ENCODE results near the gene DPM3. TPM values are rescaled to one million over a fixed set of nuclear protein-coding genes. Genes with fewer than 3 reads are reported as not detected.

The DPM3 gene
- total and polyA plus RNA-seq, 9 of the 15 experiments (the other 6 are each of a cell fraction or from before 2014, with no cell fraction given), result 3.7 to 120 (median 36.4) TPM

DNA sequence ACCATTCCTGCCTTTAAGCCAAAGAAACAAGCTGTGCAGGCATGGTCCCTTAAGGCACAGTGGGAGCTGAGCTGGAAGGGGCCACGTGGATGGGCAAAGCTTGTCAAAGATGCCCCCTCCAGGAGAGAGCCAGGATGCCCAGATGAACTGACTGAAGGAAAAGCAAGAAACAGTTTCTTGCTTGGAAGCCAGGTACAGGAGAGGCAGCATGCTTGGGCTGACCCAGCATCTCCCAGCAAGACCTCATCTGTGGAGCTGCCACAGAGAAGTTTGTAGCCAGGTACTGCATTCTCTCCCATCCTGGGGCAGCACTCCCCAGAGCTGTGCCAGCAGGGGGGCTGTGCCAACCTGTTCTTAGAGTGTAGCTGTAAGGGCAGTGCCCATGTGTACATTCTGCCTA, 6.0 kb downstream of the DPM3 start (continued):
- TF ChIP-seq, protein P1, sequence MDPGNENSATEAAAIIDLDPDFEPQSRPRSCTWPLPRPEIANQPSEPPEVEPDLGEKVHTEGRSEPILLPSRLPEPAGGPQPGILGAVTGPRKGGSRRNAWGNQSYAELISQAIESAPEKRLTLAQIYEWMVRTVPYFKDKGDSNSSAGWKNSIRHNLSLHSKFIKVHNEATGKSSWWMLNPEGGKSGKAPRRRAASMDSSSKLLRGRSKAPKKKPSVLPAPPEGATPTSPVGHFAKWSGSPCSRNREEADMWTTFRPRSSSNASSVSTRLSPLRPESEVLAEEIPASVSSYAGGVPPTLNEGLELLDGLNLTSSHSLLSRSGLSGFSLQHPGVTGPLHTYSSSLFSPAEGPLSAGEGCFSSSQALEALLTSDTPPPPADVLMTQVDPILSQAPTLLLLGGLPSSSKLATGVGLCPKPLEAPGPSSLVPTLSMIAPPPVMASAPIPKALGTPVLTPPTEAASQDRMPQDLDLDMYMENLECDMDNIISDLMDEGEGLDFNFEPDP (CRISPR knock-in tag; IDR thresholded peaks at IDR 0.05), result no peak
- TF ChIP-seq, protein P2, sequence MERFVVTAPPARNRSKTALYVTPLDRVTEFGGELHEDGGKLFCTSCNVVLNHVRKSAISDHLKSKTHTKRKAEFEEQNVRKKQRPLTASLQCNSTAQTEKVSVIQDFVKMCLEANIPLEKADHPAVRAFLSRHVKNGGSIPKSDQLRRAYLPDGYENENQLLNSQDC (CRISPR knock-in tag; IDR thresholded peaks at IDR 0.05), result no peak
- TF ChIP-seq, protein P3, sequence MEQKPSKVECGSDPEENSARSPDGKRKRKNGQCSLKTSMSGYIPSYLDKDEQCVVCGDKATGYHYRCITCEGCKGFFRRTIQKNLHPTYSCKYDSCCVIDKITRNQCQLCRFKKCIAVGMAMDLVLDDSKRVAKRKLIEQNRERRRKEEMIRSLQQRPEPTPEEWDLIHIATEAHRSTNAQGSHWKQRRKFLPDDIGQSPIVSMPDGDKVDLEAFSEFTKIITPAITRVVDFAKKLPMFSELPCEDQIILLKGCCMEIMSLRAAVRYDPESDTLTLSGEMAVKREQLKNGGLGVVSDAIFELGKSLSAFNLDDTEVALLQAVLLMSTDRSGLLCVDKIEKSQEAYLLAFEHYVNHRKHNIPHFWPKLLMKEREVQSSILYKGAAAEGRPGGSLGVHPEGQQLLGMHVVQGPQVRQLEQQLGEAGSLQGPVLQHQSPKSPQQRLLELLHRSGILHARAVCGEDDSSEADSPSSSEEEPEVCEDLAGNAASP (IDR thresholded peaks at IDR 0.05), result no peak
- TF ChIP-seq SP2 (IDR thresholded peaks at IDR 0.05; ENCODE audit: extremely low read depth, low read depth, low read length, poor library complexity, severe bottlenecking) (no peak), ZNF75A (CRISPR knock-in tag; IDR thresholded peaks at IDR 0.05) (no peak), STAT5B (CRISPR knock-in tag; IDR thresholded peaks at IDR 0.05) (no peak), EZH2 (IDR thresholded peaks at IDR 0.05; ENCODE audit: borderline replicate concordance, low read depth, low read length) (no peak)

DNA sequence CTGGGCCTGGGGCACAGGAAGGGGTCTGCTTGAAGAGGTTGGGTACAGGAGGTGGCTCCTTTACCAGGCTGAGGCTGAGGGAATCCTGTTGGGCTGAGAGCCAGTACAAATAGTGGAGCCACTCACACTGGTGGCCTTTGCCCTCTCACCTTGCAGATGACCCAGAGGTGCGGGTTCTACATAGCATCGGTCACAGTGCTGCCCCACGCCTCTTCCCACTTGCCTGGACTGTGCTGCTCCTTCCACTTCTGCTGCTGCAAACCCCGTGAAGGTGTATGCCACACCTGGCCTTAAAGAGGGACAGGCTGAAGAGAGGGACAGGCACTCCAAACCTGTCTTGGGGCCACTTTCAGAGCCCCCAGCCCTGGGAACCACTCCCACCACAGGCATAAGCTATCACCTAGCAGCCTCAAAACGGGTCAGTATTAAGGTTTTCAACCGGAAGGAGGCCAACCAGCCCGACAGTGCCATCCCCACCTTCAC, 6.5 kb downstream of the DPM3 start:
- ChIA-PET POLR2A (interaction anchor here (1.0 to 2.2 kb wide), 4 partner anchors 9 to 163 kb away, joined by 3 to 7 read pairs (median 3); partner anchors contain the start of gene SHC1), CTCF (ENCODE audit: low intra/inter-chr PET ratio) (no interaction called here)
- peak in 1 of 4 experiments; percentile 4 for DNase-seq (ENCODE audit: extremely low read depth in 1 of 4, low spot score in 3 of 4)
- Histone ChIP-seq H3K36me3 (ENCODE audit: control insufficient read depth, insufficient read depth, low read length) (peaks cover 42% of the 10 kb centered on the region), H3K4me2 (ENCODE audit: insufficient read depth, low read length) (peak overlapping the region; percentile 84; the same call in 1 of the 2 replicates), H3K9me1 (ENCODE audit: control insufficient read depth, insufficient read depth, low read length) (no peaks in the 10 kb centered on the region), H3K9ac (ENCODE audit: insufficient read depth in 1 of 2, low read depth in 2 of 2, low read length in 2 of 2) (peak overlapping the region in 1 of 2 experiments; percentile 65; a peak in 2 of 4 replicates), H3K9me3 (replicated peaks; ENCODE audit: control insufficient read depth, insufficient read depth, low read depth, low read length) (no peaks in the 10 kb centered on the region), H4K20me1 (replicated peaks; ENCODE audit: control insufficient read depth, insufficient read depth, low read length) (no peaks in the 10 kb centered on the region), H3K4me1 (replicated peaks in 1 of 2; ENCODE audit: control insufficient read depth in 2 of 2, insufficient read depth in 2 of 2, low read length in 2 of 2) (peaks cover 59 to 69% of the 10 kb centered on the region in 2 experiments), H3K27ac (ENCODE audit: extremely low read depth, low read depth, low read length) (no peak overlapping the region), H2AFZ (ENCODE audit: low read depth, low read length) (no peak overlapping the region), H3K79me2 (ENCODE audit: control insufficient read depth, insufficient read depth, low read length) (peaks cover 39% of the 10 kb centered on the region), H3K27me3 (ENCODE audit: control insufficient read depth in 2 of 2, insufficient read depth in 2 of 2, low read length in 2 of 2) (no peaks in the 10 kb centered on the region), H3K4me3 (no peak overlapping the region)
- intact Hi-C loops (cut with micrococcal nuclease) (no loop called here), in situ Hi-C loops (cut with MboI) (no loop called here)
- WGBS (ENCODE audit: insufficient coverage, low coverage, missing lambda C conversion rate), result 60% methylated on average over 7 of the region's 7 CpGs
- TF ChIP-seq NR2C1 (IDR thresholded peaks at IDR 0.05) (peak; percentile 40), NR2C1 (tag; IDR thresholded peaks at IDR 0.05) (peak; percentile 13; the same call in 1 of the 2 replicates), POLR2A (conservative IDR thresholded peaks at IDR 0.05) (no peak)
- ATAC-seq, result no peak
- FAIRE-seq, result no peak
- no TSS peak for BruUV-seq (replicated peaks)

Measured in K562 (cell line).